Adrenal gland (tissue), 5 donors: ENCODE measurements around the gene RLF.

Experiments
- CTCF ChIP-seq, 6 experiments: fragments of 450-650 bp in 4 of 6; fragments of 200-600 bp in 2 of 6; sonication (generic) in 1 of 6; IDR thresholded peaks; 1 replicate in 5 of 6; 2 replicates in 1 of 6; pipeline versions ENCODE4 v1.5.1 to v1.8.0; 2016 to 2021; ENCODE audit warnings: antibody characterized with exemption in 6 of 6, mild to moderate bottlenecking in 2 of 6, moderate library complexity in 1 of 6
- POLR2A ChIP-seq, 2 donors: fragments of 450-650 bp; IDR thresholded peaks; one replicate each; pipeline ENCODE4 v1.6.1; 2017; ENCODE audit warnings: antibody characterized with exemption in 2 of 2, mild to moderate bottlenecking in 2 of 2, moderate library complexity in 1 of 2
- donor health status: DM: no; HTN: no; CAD: no.

GRCh38 chr1:40178200-40178599 lies 17.0 kb downstream of the RLF start:
- TF ChIP-seq CTCF (IDR thresholded peaks at IDR 0.05) = no peak
- TF ChIP-seq POLR2A (IDR thresholded peaks at IDR 0.05) = no peak
